Peyer's patch (tissue), 4 donors: ENCODE measurements around the gene CCDC93.

ENCODE experiments used
- CTCF ChIP-seq, 6 experiments: fragments of 450-650 bp in 4 of 6; fragments of 200-600 bp in 2 of 6; sonication (generic) in 1 of 6; IDR thresholded peaks; one replicate each; pipeline ENCODE4 v1.5.1; 2017 to 2019; ENCODE audit warnings: antibody characterized with exemption in 6 of 6, mild to moderate bottlenecking in 3 of 6, moderate library complexity in 1 of 6
- POLR2A ChIP-seq, 2 donors: fragments of 450-650 bp; IDR thresholded peaks; one replicate each; pipeline ENCODE4 v1.5.1; 2017; ENCODE audit warnings: antibody characterized with exemption in 2 of 2, mild to moderate bottlenecking in 2 of 2, moderate library complexity in 2 of 2

GRCh38 chr2:117982376-117983033 lies 31.4 kb downstream of the CCDC93 start:
- TF ChIP-seq POLR2A (IDR thresholded peaks at IDR 0.05): no peak
- no peak for TF ChIP-seq CTCF (IDR thresholded peaks at IDR 0.05)
